HEK293 (cell line): ENCODE results near the gene MYT1.

Experiments
- CTCF ChIA-PET: fragments of 350-600 bp; formaldehyde crosslinking; extraction: SDS; loops from one replicate; lab custom pipeline; 2021; ENCODE audit warnings: antibody characterized with exemption; lab: Yijun Ruan, JAX
- POLR2A ChIA-PET: fragments of 300-600 bp; formaldehyde crosslinking; extraction: SDS; loops from one replicate; lab custom pipeline; 2020; ENCODE audit warnings: antibody characterized with exemption, inconsistent platforms; lab: Yijun Ruan, JAX
- H3K27ac ChIP-seq: fragments of 200-500 bp; sonication (Bioruptor generic); 2 replicates; pipeline ENCODE4 v1.5.1; 2014; ENCODE audit warnings: low read depth, low read length, control low read depth, inconsistent platforms; ENCODE audit errors: extremely low read depth
- H3K36me3 ChIP-seq, 2 experiments: fragments of 200-500 bp in 1 of 2; sonication (Bioruptor generic) in 1 of 2; 1 replicate in 1 of 2; 2 replicates in 1 of 2; pipeline ENCODE4 v1.5.1; 2014 to 2017; ENCODE audit warnings: inconsistent platforms in 2 of 2, low read length in 2 of 2; ENCODE audit not compliant: control insufficient read depth in 2 of 2, insufficient read depth in 1 of 2
- H3K4me1 ChIP-seq: fragments of 200-500 bp; sonication (Bioruptor generic); 2 replicates; pipeline ENCODE4 v1.5.1; 2014; ENCODE audit warnings: mild to moderate bottlenecking, low read length, inconsistent platforms; ENCODE audit not compliant: control insufficient read depth, insufficient read depth
- H3K4me3 ChIP-seq: 2 replicates; pipeline ENCODE4 v1.5.1; 2011; ENCODE audit warnings: low read depth, mild to moderate bottlenecking, control low read depth, low read length, moderate library complexity
- H3K9me3 ChIP-seq: fragments of 200-500 bp; sonication (Bioruptor generic); 2 replicates; pipeline ENCODE4 v1.5.1; 2014; ENCODE audit warnings: low read depth, low read length, inconsistent platforms; ENCODE audit not compliant: control insufficient read depth, insufficient read depth
- KLF10 ChIP-seq: fragments of 450-650 bp; IDR thresholded peaks from 2 replicates; pipeline ENCODE4 v1.5.1; 2018; ENCODE audit warnings: missing biosample characterization, mild to moderate bottlenecking, missing genetic modification characterization
- ZBTB48 ChIP-seq: fragments of 450-650 bp; formaldehyde crosslinking; IDR thresholded peaks from 2 replicates; pipeline ENCODE4 v1.5.1; 2016; ENCODE audit warnings: missing biosample characterization, missing genetic modification characterization
- ZFP37 ChIP-seq: fragments of 450-650 bp; formaldehyde crosslinking; IDR thresholded peaks from 2 replicates; pipeline ENCODE4 v1.5.1; 2016; ENCODE audit warnings: missing biosample characterization, missing genetic modification characterization
- ZNF132 ChIP-seq: fragments of 450-650 bp; formaldehyde crosslinking; IDR thresholded peaks from 2 replicates; pipeline ENCODE4 v1.5.1; 2017; ENCODE audit warnings: missing biosample characterization, missing genetic modification characterization, borderline replicate concordance
- ZNF223 ChIP-seq: fragments of 450-650 bp; formaldehyde crosslinking; IDR thresholded peaks from 2 replicates; pipeline ENCODE4 v1.5.1; 2016; ENCODE audit warnings: missing biosample characterization, missing genetic modification characterization
- ZNF239 ChIP-seq: fragments of 450-650 bp; formaldehyde crosslinking; IDR thresholded peaks from 2 replicates; pipeline ENCODE4 v1.5.1; 2016; ENCODE audit warnings: missing biosample characterization, missing genetic modification characterization
- ZNF324 ChIP-seq: fragments of 450-650 bp; formaldehyde crosslinking; IDR thresholded peaks from 2 replicates; pipeline ENCODE4 v1.5.1; 2016; ENCODE audit warnings: missing biosample characterization, missing genetic modification characterization
- ZNF416 ChIP-seq: fragments of 450-650 bp; formaldehyde crosslinking; IDR thresholded peaks from 2 replicates; pipeline ENCODE4 v1.5.1; 2016; ENCODE audit warnings: missing biosample characterization, missing genetic modification characterization
- ZNF610 ChIP-seq: fragments of 450-650 bp; formaldehyde crosslinking; IDR thresholded peaks from 2 replicates; pipeline ENCODE4 v1.5.1; 2016; ENCODE audit warnings: missing biosample characterization, missing genetic modification characterization, borderline replicate concordance
- ZNF658 ChIP-seq: fragments of 450-650 bp; formaldehyde crosslinking; IDR thresholded peaks from 2 replicates; pipeline ENCODE4; 2016; ENCODE audit warnings: missing biosample characterization, missing genetic modification characterization
- ZNF660 ChIP-seq: fragments of 450-650 bp; IDR thresholded peaks from 2 replicates; pipeline ENCODE4 v1.5.1; 2018; ENCODE audit warnings: missing biosample characterization, mild to moderate bottlenecking, missing genetic modification characterization
- ZNF677 ChIP-seq: fragments of 450-650 bp; IDR thresholded peaks from 2 replicates; pipeline ENCODE4 v1.5.0; 2018; ENCODE audit warnings: missing biosample characterization, mild to moderate bottlenecking, missing genetic modification characterization, moderate library complexity
- ZNF791 ChIP-seq: fragments of 450-650 bp; formaldehyde crosslinking; IDR thresholded peaks from 2 replicates; pipeline ENCODE4 v1.5.1; 2016; ENCODE audit warnings: missing biosample characterization, missing genetic modification characterization
- TF ChIP-seq, protein P1 (sequence below): fragments of 450-650 bp; formaldehyde crosslinking; IDR thresholded peaks from 2 replicates; pipeline ENCODE4 v1.5.1; 2016; ENCODE audit warnings: missing biosample characterization, missing genetic modification characterization
- TF ChIP-seq, protein P2 (sequence below): fragments of 450-650 bp; formaldehyde crosslinking; IDR thresholded peaks from 2 replicates; pipeline ENCODE4 v1.5.1; 2017; ENCODE audit warnings: missing biosample characterization, missing genetic modification characterization

MYT1 gene

DNA sequence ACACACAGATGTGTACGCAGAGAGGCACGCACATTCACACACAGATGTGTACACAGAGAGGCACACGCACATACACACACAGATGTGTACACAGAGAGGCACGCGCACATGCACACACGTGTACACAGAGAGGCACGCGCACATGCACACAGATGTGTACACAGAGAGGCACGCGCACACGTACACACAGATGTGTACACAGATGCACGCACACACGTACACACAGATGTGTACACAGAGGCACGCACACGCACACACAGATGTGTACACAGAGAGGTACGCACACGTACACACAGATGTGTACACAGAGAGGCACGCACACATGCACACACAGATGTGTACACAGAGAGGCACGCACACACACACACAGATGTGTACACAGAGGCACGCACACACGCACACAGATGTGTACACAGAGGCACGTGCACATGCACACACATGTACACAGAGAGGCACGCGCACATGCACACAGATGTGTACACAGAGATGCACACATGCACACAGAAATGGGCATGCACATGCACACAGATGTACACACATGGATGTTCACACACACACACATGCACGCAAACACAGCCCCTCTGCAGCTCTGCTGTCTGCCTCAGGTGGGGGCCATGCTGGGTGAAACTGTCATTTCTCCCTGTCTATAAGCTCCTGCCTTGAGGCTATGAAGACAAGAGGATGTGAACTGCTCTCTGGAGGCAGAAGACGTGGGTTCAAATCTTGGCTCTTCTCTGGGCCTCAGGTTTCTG is 14.3 kb upstream of the MYT1 start:
- Histone ChIP-seq H3K27ac (no peak overlapping the region), H3K9me3 (no peaks in the 10 kb centered on the region)
- TF ChIP-seq ZNF416: no peak
- TF ChIP-seq, all 188 proteins: peak for 0
- Histone ChIP-seq H3K4me3 (no peak overlapping the region), H3K4me1 (no peaks in the 10 kb centered on the region), H3K36me3 (no peaks in the 10 kb centered on the region)
- ChIA-PET CTCF (interaction anchor here (1.6 kb wide), 1 partner anchor 12 kb away, joined by 5 read pairs; no protein-coding TSS in a partner anchor), POLR2A (no interaction called here)

DNA sequence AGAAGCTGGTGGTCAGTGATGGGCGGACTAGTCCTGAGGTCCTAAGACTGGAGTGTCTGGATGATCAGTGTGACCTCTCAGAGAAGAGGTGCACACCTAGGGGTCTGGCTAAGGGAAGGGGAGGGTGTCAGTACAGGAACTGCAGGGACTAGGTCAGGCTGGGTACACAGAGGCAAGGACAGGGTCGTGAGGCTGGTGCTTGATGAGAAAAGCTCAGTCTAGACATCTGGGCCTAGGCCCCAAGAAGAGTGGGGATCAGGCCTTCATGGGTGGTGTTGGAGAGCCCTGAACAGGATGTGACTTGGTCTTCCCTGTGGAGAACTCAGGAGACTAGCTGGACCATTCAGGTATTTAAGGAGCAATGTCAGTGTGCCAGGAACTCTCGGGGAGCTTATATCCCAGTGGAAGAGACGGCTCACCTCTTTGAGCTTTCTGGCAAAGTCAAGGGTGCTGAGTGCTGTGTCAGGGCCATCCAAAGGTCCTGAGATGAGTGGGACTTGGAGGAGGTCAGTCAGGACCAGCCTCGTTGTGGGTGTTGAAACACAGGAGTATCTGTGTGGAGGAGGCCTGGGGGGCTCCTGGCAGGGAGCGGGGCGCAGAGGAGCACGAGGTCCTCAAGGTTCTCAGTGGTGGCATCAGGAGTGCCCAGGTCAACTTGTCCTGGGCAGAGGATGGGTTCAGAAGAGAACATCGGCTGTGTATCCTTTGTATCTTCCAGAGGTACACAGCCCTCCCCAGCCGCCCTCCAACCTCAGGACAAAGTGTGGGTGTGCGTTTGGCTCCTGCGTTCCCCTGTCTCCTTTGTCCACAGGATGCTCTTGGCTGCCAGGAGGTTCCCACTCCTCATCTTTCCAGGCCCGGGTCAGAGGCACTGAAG is 13.3 kb upstream of the MYT1 start:
- H3K27ac ChIP-seq: no peak overlapping the region
- no peaks in the 10 kb centered on the region for H3K36me3 ChIP-seq
- TF ChIP-seq ZNF791 (tag by site-specific recombination): no peak
- no peak for TF ChIP-seq ZBTB48
- TF ChIP-seq ZNF223 (tag by site-specific recombination): no peak
- no peak for TF ChIP-seq ZNF610
- TF ChIP-seq ZNF132 (tag by site-specific recombination): no peak
- TF ChIP-seq ZNF658 (tag by site-specific recombination): no peak
- TF ChIP-seq, protein P1, sequence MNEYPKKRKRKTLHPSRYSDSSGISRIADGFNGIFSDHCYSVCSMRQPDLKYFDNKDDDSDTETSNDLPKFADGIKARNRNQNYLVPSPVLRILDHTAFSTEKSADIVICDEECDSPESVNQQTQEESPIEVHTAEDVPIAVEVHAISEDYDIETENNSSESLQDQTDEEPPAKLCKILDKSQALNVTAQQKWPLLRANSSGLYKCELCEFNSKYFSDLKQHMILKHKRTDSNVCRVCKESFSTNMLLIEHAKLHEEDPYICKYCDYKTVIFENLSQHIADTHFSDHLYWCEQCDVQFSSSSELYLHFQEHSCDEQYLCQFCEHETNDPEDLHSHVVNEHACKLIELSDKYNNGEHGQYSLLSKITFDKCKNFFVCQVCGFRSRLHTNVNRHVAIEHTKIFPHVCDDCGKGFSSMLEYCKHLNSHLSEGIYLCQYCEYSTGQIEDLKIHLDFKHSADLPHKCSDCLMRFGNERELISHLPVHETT (tag by site-specific recombination): no peak
- TF ChIP-seq ZNF324: no peak
- TF ChIP-seq, protein P2, sequence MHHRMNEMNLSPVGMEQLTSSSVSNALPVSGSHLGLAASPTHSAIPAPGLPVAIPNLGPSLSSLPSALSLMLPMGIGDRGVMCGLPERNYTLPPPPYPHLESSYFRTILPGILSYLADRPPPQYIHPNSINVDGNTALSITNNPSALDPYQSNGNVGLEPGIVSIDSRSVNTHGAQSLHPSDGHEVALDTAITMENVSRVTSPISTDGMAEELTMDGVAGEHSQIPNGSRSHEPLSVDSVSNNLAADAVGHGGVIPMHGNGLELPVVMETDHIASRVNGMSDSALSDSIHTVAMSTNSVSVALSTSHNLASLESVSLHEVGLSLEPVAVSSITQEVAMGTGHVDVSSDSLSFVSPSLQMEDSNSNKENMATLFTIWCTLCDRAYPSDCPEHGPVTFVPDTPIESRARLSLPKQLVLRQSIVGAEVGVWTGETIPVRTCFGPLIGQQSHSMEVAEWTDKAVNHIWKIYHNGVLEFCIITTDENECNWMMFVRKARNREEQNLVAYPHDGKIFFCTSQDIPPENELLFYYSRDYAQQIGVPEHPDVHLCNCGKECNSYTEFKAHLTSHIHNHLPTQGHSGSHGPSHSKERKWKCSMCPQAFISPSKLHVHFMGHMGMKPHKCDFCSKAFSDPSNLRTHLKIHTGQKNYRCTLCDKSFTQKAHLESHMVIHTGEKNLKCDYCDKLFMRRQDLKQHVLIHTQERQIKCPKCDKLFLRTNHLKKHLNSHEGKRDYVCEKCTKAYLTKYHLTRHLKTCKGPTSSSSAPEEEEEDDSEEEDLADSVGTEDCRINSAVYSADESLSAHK (tag by site-specific recombination): no peak
- no peak for TF ChIP-seq ZNF660 (tag by site-specific recombination)
- TF ChIP-seq KLF10: no peak
- TF ChIP-seq ZFP37 (tag by site-specific recombination): no peak
- no peaks in the 10 kb centered on the region for H3K4me1 ChIP-seq
- ChIA-PET CTCF (interaction anchor here (0.6 to 1.6 kb wide), 2 partner anchors 11 to 75 kb away, joined by 4 to 5 read pairs; no protein-coding TSS in a partner anchor), POLR2A (no interaction called here)
- no peak overlapping the region for H3K4me3 ChIP-seq
- H3K9me3 ChIP-seq: no peaks in the 10 kb centered on the region

DNA sequence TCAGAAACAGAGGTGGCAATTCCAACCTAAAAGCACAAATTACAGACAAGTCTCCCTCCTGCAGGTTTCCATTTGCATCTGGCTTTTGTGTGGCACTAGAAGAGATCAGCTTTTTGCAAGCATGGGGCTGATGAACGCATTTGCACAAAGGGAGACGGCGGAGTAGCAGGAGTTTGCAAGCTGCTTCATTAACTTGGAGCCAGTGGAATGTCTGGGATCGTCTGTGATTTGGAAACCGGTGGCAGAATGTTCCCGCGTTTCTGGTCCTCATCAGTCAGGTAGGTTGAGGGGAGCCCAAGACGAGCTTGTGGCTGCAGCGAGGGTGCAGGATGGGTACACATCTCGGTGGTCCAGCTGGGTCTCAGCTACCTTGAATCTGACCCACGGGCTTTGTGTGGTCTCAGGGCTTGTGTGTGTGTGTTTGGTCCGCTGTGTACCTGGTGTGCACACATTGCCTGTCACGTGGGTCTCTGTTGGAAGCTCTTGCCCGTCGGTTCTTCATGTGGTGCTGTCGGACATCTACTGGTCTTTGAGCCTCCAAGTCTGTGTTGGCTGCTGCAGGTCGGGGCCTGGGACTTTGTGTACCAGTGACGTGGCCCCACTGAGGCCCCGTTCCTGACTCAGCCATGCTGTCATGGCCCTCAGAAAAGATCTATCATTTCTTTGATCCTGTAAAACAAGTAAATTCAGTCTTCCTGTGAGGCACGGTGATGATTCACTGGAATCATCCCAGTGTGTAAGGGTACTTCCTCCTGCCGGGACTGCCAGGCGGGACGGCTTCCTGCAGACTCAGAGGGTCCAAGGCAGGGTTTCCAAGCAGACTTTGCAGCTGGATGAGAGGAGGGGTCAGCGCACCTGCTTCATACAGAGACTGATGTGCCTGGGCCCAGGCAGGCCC is 12.4 kb upstream of the MYT1 start:
- no peaks in the 10 kb centered on the region for H3K9me3 ChIP-seq
- CTCF ChIA-PET: interaction anchor here (1.6 kb wide), 1 partner anchor 10 kb away, joined by 5 read pairs; no protein-coding TSS in a partner anchor
- TF ChIP-seq ZNF239 (tag by site-specific recombination) (no peak), ZNF677 (tag by site-specific recombination) (no peak)
- TF ChIP-seq, all 188 proteins: peak for 0
- POLR2A ChIA-PET: no interaction called here
- Histone ChIP-seq H3K27ac (no peak overlapping the region), H3K4me3 (no peak overlapping the region), H3K36me3 (no peaks in the 10 kb centered on the region), H3K4me1 (no peaks in the 10 kb centered on the region)
